Gastrocnemius medialis (tissue), 4 donors: ENCODE data around the gene OR6M1. TPM values are rescaled to one million over a fixed set of nuclear protein-coding genes. Genes with fewer than 3 reads are reported as not detected.

Experiments
- ATAC-seq, 2 donors: fragments of 150-250 bp; one replicate each; pipeline ENCODE4 v1.9.1; 2016
- DNase-seq, 2 donors: peaks; one replicate each; pipeline ENCODE4 v3.0.0-alpha.2; 2019
- H3K27ac ChIP-seq, 4 donors: fragments of 200-600 bp; sonication (generic); 1 replicate in 1 of 4; 2 replicates in 3 of 4; pipeline ENCODE4 v1.5.1; 2016 to 2018; ENCODE audit warnings: mild to moderate bottlenecking in 2 of 4, moderate library complexity in 1 of 4
- H3K27me3 ChIP-seq, 3 donors: fragments of 200-600 bp; sonication (generic) in 2 of 3; 1 replicate in 1 of 3; 2 replicates in 2 of 3; pipeline versions ENCODE4 v1.5.1 to v1.6.0; 2016 to 2019; ENCODE audit warnings: mild to moderate bottlenecking in 1 of 3, moderate library complexity in 1 of 3
- H3K36me3 ChIP-seq, 2 donors: fragments of 200-600 bp; sonication (generic) in 1 of 2; one replicate each; pipeline ENCODE4 v1.5.1; 2017 to 2018
- H3K4me1 ChIP-seq, 2 donors: fragments of 200-600 bp; sonication (generic) in 1 of 2; one replicate each; pipeline ENCODE4 v1.5.1; 2016 to 2017; ENCODE audit warnings: mild to moderate bottlenecking in 2 of 2
- H3K4me3 ChIP-seq, 4 donors: fragments of 200-600 bp; sonication (generic) in 3 of 4; 1 replicate in 1 of 4; 2 replicates in 3 of 4; pipeline ENCODE4 v1.5.1; 2016 to 2019; ENCODE audit warnings: mild to moderate bottlenecking in 2 of 4
- H3K9me3 ChIP-seq, 3 donors: fragments of 200-600 bp; sonication (generic) in 2 of 3; 1 replicate in 1 of 3; 2 replicates in 2 of 3; pipeline ENCODE4 v1.5.1; 2016 to 2019
- CTCF ChIP-seq, 5 experiments: fragments of 450-650 bp in 3 of 5; fragments of 200-600 bp in 2 of 5; sonication (generic) in 2 of 5; IDR thresholded peaks in 4 of 5; conservative IDR thresholded peaks in 1 of 5; 1 replicate in 4 of 5; 2 replicates in 1 of 5; pipeline ENCODE4 v1.5.1; 2016 to 2019; ENCODE audit warnings: antibody characterized with exemption in 5 of 5, mild to moderate bottlenecking in 3 of 5, moderate library complexity in 3 of 5
- POLR2A ChIP-seq, 2 donors: fragments of 450-650 bp; IDR thresholded peaks; one replicate each; pipeline ENCODE4 v1.6.1; 2017; ENCODE audit warnings: antibody characterized with exemption in 2 of 2, mild to moderate bottlenecking in 2 of 2, moderate library complexity in 2 of 2
- in situ Hi-C, 4 donors: fragments of 200-750 bp; cut with MboI; loops; one replicate each; pipeline versions ENCODE4 v1.15.0 to v1.8.0; 2017; ENCODE audit warnings: low sequenced_read_pairs in 4 of 4
- intact Hi-C: fragments of 100-400 bp; cut with DNase I; formaldehyde crosslinking; loops from one replicate; pipeline ENCODE4 v1.15.1; 2023; ENCODE audit warnings: low total_unique reads
- total RNA-seq, 4 donors: library from RNA; depleted of rRNA; stranded (reverse); fragments of >200 nt; gene quantifications; one replicate each; pipeline versions ENCODE4 v1.1.0 to v1.2.3, GENCODE V29; 2016

Gene OR6M1
- total RNA-seq, 4 donors from 2014 or later: not detected

- Histone ChIP-seq H3K36me3 (no peaks in the 10 kb centered on the region), H3K4me1 (no peaks in the 10 kb centered on the region), H3K27ac (no peak overlapping the region), H3K4me3 (no peak overlapping the region), H3K27me3 (no peaks in the 10 kb centered on the region), H3K9me3 (no peaks in the 10 kb centered on the region)
- in situ Hi-C loops (no loop called here), intact Hi-C loops (no loop called here)
- ATAC-seq (no peak), DNase-seq (no peak)
- no peak for TF ChIP-seq CTCF (IDR thresholded peaks at IDR 0.05 in 4 of 5, conservative IDR thresholded peaks at IDR 0.05 in 1 of 5)
- TF ChIP-seq POLR2A (IDR thresholded peaks at IDR 0.05): no peak
Observed at GRCh38 chr11:123841174-123841573, 35.0 kb upstream of the OR6M1 start.

- no peaks in the 10 kb centered on the region for H3K27me3 ChIP-seq
- in situ Hi-C loops: no loop called here
- intact Hi-C loops: no loop called here
- no peak overlapping the region for H3K27ac ChIP-seq
- DNase-seq: no peak
- no peak overlapping the region for H3K4me3 ChIP-seq
- no peaks in the 10 kb centered on the region for H3K9me3 ChIP-seq
- no peaks in the 10 kb centered on the region for H3K36me3 ChIP-seq
- ATAC-seq: no peak
- H3K4me1 ChIP-seq: no peaks in the 10 kb centered on the region
- no peak for TF ChIP-seq CTCF (IDR thresholded peaks at IDR 0.05 in 4 of 5, conservative IDR thresholded peaks at IDR 0.05 in 1 of 5)
Observed at GRCh38 chr11:123839131-123839530, 33.0 kb upstream of the OR6M1 start.

DNA sequence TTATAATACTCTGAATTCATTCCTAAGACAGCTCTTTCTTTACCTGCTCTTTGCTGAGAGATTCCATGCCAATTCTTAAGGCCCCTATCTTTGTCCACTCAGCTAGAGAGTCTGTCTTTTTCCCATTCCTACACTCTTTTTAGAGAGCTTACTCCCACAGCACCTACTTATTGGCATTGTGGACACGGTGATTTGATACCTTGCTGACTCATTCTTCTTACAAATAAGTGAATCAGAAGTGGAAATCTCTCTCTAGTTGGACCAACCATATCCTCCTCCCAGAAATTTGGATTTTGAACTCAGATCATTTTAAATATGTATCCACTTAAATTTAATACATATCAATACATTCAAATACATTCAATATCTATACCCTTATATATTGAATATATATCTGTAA lies 32.5 kb upstream of the OR6M1 start:
- in situ Hi-C loops (no loop called here), intact Hi-C loops (no loop called here)
- Histone ChIP-seq H3K4me3 (no peak overlapping the region), H3K27me3 (no peaks in the 10 kb centered on the region), H3K9me3 (no peaks in the 10 kb centered on the region), H3K36me3 (no peaks in the 10 kb centered on the region), H3K27ac (no peak overlapping the region), H3K4me1 (no peaks in the 10 kb centered on the region)
- TF ChIP-seq POLR2A (IDR thresholded peaks at IDR 0.05) (no peak), CTCF (IDR thresholded peaks at IDR 0.05 in 4 of 5, conservative IDR thresholded peaks at IDR 0.05 in 1 of 5) (no peak)
- ATAC-seq (no peak), DNase-seq (no peak)

- no peaks in the 10 kb centered on the region for H3K4me1 ChIP-seq
- no peak for DNase-seq
- no peak overlapping the region for H3K27ac ChIP-seq
- H3K27me3 ChIP-seq: no peaks in the 10 kb centered on the region
- no peaks in the 10 kb centered on the region for H3K36me3 ChIP-seq
- no peak for ATAC-seq
- TF ChIP-seq POLR2A (IDR thresholded peaks at IDR 0.05) (no peak), CTCF (IDR thresholded peaks at IDR 0.05 in 4 of 5, conservative IDR thresholded peaks at IDR 0.05 in 1 of 5) (no peak)
- intact Hi-C loops (no loop called here), in situ Hi-C loops (no loop called here)
- H3K9me3 ChIP-seq: no peaks in the 10 kb centered on the region
- no peak overlapping the region for H3K4me3 ChIP-seq
Observed at GRCh38 chr11:123838199-123838598, 32.0 kb upstream of the OR6M1 start.

DNA sequence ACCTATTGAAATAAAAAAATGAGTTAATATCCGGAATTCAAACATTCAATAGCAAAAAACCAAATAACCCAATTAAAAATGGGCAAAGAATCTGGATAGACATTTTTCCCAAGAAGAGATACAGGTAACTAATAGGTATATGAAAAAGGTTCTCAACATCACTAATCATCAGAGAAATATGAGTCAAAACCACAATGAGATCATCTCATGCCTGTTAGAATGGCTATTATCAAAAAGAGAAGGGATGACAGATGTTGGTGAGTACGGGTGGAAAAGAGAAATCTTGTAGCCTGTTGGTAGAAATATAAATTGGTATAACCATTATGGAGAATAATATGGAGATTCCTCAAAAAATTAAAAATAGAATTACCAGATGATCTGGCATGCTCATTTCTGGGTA lies 26.9 kb upstream of the OR6M1 start:
- no peak for ATAC-seq
- DNase-seq: no peak
- Histone ChIP-seq H3K36me3 (no peaks in the 10 kb centered on the region), H3K4me3 (no peak overlapping the region), H3K27ac (no peak overlapping the region), H3K27me3 (no peaks in the 10 kb centered on the region), H3K4me1 (no peaks in the 10 kb centered on the region), H3K9me3 (no peaks in the 10 kb centered on the region)
- TF ChIP-seq POLR2A (IDR thresholded peaks at IDR 0.05) (no peak), CTCF (IDR thresholded peaks at IDR 0.05 in 4 of 5, conservative IDR thresholded peaks at IDR 0.05 in 1 of 5) (no peak)
- intact Hi-C loops: no loop called here
- in situ Hi-C loops: no loop called here
